Kidney capillary endothelial cell (primary cell): ENCODE data around the gene REEP1.
"Not testable (repeated sequence)": the region's sequence is repeated elsewhere in the genome, so short reads cannot be mapped to it uniquely, and the experiment has no call there.

Experiments
- DNase-seq: peaks from one replicate; pipeline ENCODE4 v3.0.0-alpha.2; 2018; ENCODE audit warnings: low spot score

Gene REEP1

GRCh38 chr2:86345783-86346370 lies 8.5 kb upstream of the REEP1 start:
- DNase-seq, result not testable (repeated sequence)

DNA sequence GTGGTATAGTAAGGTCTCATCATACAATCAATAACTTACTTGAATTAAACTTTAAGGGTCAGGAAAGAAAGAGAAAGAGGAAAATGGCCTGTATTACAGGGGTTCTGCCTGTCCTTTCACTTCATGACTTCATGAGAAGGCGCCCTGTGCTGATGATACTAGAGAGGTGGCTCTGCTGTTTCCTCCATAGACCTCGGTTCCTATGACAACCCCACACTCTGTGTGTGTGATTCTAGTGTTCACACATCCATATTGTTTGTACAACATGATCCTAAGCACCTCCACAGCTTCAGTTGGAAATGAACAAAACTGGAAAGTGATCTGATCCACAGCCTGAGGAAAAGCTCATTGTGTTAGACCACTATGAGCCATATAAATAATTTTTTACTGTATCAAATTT lies 7.0 kb upstream of the REEP1 start:
- DNase-seq, result no peak

DNA sequence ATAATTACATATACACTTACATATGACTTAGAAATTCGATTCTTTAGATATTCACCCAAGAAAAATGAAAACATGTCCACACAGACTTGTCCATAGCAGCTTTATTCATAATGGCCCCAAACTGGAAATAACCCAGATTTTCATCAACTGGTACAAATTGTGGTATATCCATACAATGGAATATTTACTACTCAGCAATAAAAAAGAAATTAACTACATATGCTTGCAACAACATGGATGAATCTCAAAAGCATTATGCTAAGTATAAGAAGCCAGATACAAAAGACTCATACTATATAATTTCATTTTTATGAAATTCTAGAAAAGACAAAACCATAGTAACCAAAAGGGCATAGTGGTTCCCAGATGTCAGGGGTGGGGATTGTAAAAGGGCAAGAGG lies 5.1 kb upstream of the REEP1 start:
- no peak for DNase-seq

- no peak for DNase-seq
These were observed 4.0 kb upstream of the REEP1 start for GRCh38 chr2:86341470-86341869.

GRCh38 chr2:86338778-86339295 lies 1.4 kb upstream of the REEP1 start:
- DNase-seq, result no peak

- DNase-seq, result no peak
These were observed 667 bp downstream of the REEP1 start for GRCh38 chr2:86336675-86337243.

GRCh38 chr2:86335865-86336674 lies 1.4 kb downstream of the REEP1 start:
- DNase-seq, result no peak

- DNase-seq, result no peak
These were observed 4.0 kb downstream of the REEP1 start for GRCh38 chr2:86333378-86333777.

GRCh38 chr2:86332654-86333053 lies 4.8 kb downstream of the REEP1 start:
- no peak for DNase-seq

DNA sequence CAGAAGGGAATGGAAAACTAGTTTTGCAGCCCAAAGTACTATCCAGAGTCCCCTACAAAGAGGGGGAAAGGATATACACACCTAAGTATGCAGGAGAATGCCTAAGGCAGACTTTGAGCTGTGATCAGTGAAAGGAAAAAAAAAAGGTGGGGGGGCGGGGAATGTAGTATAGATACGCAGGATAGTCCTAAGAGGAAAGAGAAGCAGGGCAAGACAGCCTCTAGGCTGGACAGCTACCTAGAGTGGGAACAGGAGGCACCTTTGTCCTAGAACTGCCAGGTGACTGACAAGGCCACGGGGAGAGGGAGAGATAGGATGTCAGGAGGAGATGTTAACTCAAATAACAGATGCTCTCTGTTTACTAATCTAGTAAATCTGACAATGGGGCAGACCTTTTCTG lies 6.0 kb downstream of the REEP1 start:
- DNase-seq, result no peak

- no peak for DNase-seq
These were observed 7.4 kb downstream of the REEP1 start for GRCh38 chr2:86330001-86330400.

GRCh38 chr2:86323273-86324021 lies 14.0 kb downstream of the REEP1 start:
- no peak for DNase-seq

DNA sequence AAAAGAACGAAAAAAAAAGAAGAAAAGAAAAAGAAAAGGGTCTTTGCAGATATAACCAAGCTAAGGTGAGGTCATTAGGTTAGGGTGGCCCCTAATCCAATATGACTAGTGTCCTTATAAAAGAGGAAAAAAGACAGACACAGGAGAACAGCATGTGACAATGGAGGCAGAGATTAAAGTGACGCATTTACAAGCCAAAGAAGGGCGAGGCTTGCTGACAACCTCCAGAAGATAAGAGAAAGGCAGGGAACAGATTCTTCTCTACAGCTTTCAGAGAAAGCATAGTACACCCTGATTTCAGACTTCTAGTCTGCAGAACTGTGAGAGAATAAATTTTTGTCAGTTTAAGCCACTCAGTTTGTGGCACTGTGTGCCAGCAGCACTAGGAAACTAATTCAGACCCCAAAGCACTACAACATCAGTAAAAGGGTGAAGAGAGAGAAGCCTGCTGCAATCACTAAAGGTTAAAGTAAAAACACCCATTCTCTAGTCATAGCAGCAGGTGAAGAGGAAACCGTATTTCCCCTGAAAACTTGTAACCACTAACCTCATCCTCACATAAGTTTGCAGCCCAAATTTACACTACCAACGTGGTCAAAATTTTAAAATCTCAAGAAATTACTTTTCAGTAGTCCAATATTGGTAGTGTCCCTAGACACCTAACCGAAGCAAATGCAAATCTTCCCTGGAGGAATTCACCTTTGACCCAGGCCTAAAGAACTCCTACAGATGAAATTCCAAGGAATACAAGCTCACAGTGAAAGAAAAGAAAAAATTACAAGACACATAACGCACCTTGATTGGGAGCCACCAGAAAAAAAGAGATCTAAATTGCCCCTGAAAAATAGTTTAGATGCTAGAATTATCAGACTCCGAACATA lies 17.5 kb downstream of the REEP1 start:
- no peak for DNase-seq

GRCh38 chr2:86315084-86315483 lies 22.3 kb downstream of the REEP1 start:
- no peak for DNase-seq

DNA sequence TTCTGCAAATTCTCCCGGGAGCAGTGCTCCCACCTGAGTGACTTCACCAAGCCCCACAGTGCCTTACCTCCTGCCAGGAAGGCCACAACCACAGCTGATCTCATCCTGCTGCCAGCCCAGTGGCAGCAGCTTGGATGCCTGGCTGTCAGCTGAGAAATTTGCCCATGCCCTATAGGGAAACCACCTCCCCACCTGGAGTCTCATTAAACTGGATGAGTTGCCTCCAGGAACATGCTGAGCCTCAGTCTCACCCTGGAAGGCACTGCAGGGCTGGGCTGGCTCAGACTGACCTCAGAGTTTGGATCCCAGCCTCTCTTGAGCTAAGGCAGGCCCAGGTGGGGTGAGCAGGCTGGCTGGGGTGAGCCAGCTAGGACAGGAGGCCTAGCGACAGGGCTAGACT lies 23.3 kb downstream of the REEP1 start:
- no peak for DNase-seq

- no peak for DNase-seq
These were observed 24.1 kb downstream of the REEP1 start for GRCh38 chr2:86313341-86313740.

GRCh38 chr2:86311879-86312278 lies 25.5 kb downstream of the REEP1 start:
- no peak for DNase-seq

DNA sequence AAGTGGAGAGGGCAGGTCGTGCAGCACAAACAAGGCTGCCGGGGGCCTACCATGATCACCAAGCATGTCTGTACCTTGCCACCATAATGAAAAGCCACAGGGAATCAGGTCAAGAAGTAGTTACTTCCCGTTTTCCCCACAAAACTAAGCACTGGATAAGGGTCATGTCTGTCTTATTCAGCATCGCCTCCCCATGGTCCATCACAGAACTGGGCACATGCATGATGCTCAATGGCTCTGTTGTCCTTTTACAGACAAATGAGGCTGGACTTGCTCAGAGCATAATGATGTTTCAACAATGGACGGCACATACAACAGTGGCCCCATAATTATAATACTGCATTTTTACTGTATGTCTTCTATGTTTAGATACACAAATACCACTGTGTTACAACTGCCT lies 27.5 kb downstream of the REEP1 start:
- DNase-seq, result no peak

DNA sequence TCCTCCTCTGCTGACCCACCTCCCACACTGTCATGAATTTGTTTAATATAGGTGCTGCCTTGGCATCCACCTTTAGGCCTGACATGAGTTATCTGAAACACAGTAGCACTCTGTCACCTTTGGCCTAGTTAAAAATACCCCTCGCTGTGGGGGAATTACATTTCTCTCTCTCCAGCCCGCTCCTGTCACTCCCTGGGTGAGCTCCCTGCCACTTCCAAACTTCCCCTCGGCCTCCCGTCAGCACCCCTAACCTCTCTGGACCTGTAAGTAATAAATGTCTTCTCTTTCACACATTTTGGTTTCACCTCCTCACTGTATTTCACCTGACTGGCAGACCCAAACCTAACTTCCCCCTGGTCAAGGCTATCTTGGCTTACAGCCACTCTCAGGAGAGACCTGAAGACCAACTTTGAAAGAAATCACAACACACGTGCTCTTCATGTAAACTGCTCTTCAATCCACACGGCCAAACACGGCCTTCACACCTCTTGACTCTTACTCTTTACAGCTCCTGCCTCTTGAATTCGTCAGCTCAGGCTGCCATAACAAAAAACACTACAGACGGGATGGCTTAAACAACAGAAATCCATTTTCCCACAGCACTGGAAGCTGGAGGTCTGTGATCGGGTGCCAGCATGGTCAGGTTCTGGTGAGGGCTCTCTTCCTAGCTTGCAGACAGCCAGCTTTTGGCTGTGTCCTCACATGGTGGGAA lies 28.3 kb downstream of the REEP1 start:
- no peak for DNase-seq

- no peak for DNase-seq
These were observed 29.1 kb downstream of the REEP1 start for GRCh38 chr2:86308356-86308755.

- no peak for DNase-seq
These were observed 30.0 kb downstream of the REEP1 start for GRCh38 chr2:86307431-86307830.
